Activated CD4-positive, alpha-beta T cell treated with anti-CD3 and anti-CD28 coated beads, Interleukin-2, amount 50 U/mL, for 4 hours (primary cell): Measurements from ENCODE around the gene DUS2.
"Not testable (repeated sequence)": the region's sequence is repeated elsewhere in the genome, so short reads cannot be mapped to it uniquely, and the experiment has no call there.

Experiments used
- DNase-seq, 2 experiments: peaks; one replicate each; pipeline ENCODE4 v3.0.0-alpha.2; 2020

Gene DUS2

DNA sequence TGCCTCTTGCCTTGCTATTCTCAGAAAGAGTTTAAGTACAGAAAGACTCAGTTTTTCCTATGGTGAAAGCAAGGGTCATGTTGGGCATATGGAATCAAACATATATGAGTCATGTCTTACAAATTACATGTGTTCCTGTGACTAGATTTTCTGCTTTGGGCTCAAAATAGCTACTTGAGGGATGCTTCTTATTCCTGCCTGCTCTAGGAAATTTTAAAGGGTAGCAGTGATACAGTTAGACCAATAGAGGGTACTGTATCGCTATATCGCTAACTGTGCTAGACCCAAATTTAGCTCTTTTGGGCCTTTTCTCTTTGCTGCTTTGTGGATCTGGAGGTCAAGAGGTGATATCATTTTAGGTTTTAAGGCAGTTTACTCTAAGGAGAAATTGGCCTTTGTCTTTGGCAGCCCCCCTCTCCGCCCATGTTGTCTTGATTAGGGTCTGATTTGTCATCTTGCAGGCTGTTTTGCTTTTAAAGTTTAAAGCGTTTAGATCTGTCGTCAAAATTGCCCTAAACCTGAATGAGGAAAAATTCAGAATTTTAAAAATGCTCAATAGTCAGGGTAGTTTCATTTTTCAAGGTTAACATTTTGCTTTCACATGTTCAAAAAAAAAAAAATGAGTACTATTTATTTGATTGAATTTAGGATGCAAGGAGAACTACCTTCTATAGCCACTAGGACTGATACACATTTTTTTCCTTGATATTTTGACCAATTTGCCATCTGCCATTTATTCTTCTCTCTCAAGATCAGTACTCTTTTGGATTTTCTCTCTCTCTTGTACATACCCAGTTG, 70.9 kb downstream of the DUS2 start:
- no peak for DNase-seq

- no peak for DNase-seq
Measured at GRCh38 chr16:68094614-68094934, 71.5 kb downstream of the DUS2 start.

DNA sequence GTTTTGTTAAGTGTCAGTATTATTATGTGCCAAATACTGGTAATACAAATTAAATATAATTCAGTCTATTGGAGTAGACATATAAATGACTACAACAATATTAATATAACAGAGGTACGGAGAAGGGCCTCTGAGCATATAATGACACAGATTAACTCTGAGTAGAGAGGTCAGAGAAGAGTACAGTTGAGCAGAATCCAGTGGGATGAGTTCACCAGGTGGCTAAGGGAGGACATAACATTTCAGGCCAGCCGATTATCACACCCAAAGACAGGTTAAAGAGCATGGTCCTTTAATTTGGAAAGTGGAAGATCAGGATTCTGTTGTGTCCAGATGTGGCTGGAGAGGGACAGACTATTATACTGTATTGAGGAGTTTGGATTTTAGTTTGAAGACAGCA, 73.4 kb downstream of the DUS2 start:
- no peak for DNase-seq

DNA sequence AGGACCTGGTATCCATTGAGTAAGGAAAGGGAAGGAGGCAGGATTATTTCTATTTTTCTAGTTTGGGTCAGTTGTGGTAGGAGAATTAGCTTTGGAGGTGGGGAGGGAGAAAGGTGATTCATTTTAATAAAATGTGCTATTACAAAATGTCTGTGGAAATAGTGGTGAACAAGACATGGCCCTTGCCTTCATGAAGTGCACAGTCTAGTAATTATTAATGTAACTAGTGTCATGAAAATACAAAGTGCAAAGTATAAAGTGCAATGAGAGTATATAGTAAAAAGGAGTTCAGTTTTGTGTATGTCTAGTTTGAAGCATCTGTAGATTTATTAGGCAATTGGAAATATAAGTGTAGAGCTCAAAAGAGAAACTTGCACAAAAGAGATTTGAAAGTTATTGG, 74.0 kb downstream of the DUS2 start:
- no peak for DNase-seq

- no peak for DNase-seq
Measured at GRCh38 chr16:68097895-68098294, 74.8 kb downstream of the DUS2 start.

GRCh38 chr16:68100488-68100887, 77.4 kb downstream of the DUS2 start:
- no peak for DNase-seq

- no peak for DNase-seq
Measured at GRCh38 chr16:68105611-68106010, 82.5 kb downstream of the DUS2 start.

- DNase-seq: not testable (repeated sequence)
Measured at GRCh38 chr16:68107230-68107928, 84.3 kb downstream of the DUS2 start.

DNA sequence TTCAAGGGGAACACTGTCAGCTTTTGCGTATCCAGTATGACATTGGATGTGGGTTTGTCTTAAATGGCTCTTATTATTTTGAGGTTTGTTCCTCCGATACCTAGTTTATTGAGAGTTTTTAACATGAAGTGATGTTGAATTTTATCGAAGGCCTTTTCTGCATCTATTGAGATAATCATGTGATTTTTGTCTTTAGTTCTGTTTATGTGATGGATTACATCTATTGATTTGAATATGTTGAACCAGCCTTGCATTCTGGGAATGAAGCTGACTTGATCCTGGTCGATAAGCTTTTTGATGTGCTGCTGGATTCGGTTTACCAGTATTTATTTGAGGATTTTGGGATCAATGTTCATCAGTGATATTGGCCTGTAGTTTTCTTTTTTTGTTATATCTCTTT, 86.1 kb downstream of the DUS2 start:
- DNase-seq: not testable (repeated sequence)

- not testable (repeated sequence) for DNase-seq
Measured at GRCh38 chr16:68110611-68111010, 87.5 kb downstream of the DUS2 start.

- DNase-seq: no peak
Measured at GRCh38 chr16:68111379-68111778, 88.3 kb downstream of the DUS2 start.

DNA sequence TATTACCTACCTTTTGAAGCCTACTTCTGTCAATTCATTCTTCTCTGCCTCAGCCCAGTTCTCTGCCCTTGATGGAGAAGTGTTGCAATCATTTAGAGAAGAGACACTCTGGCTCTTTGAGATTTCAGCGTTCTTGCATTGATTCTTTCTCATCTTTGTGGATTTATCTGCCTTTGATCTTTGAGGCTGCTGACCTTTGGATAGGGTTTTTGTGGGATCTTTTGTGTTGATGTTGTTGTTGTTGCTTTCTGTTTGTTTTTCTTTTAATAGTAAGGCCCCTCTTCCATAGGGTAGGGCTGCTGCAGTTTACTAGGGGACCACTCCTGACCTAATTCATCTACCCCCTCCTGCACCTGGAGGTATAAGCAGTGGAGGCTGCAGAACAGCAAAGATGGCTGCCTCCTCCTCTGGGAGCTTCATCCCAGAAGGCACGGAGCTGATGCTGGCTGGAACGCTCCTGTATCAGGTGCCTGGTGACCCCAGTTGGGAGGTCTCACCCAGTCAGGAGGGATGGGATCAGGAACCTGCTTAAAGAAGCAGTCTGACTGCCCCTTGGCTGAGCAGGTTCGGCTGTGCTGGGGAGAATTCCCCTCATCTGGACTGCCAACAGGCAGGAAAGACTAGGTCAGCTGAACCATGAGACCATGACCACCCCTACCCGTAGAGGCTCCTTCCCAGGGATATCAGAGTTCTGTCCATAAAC, 90.1 kb downstream of the DUS2 start:
- no peak for DNase-seq

- DNase-seq: no peak
Measured at GRCh38 chr16:68113765-68114240, 90.7 kb downstream of the DUS2 start.

GRCh38 chr16:68114939-68115338, 91.9 kb downstream of the DUS2 start:
- DNase-seq: not testable (repeated sequence)

DNA sequence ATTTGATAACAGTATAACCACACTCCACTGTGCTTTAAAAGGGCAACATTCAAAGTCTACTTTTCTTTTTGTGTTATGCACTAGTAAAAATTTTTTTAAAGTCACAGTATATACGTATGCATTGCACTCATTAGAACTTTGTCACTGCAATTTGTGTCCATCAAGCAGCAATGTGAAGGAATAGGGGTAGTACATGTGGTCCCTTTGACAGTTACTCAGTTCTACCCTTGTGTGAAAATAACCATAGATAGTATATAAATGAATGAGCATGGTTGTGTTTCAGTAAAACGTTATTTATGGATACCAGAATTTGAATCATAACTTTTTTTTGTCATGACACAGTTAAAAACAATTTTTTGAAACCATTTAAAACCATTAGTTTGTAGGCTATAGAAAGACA, 92.8 kb downstream of the DUS2 start:
- DNase-seq: no peak

- no peak for DNase-seq
Measured at GRCh38 chr16:68116256-68116867, 93.3 kb downstream of the DUS2 start.

DNA sequence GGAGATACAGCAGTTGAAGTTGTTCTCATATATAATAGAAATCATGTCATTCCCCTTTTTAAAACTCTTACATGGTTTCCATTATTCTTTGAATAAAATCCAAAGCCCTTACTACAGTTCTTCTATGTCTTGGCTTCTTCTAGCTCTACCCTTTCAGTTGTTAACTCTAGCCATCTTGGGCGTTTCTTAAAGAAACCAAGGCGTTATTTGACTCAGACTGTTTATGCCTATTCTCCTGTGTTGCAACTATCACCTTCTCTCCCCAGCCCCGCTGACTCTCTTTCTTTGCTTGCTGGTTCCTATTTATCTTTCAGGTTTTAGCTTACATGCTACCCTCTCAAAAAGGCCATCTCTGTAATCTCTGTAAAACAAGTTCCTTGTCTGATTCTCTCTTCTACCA, 94.8 kb downstream of the DUS2 start:
- DNase-seq: no peak

DNA sequence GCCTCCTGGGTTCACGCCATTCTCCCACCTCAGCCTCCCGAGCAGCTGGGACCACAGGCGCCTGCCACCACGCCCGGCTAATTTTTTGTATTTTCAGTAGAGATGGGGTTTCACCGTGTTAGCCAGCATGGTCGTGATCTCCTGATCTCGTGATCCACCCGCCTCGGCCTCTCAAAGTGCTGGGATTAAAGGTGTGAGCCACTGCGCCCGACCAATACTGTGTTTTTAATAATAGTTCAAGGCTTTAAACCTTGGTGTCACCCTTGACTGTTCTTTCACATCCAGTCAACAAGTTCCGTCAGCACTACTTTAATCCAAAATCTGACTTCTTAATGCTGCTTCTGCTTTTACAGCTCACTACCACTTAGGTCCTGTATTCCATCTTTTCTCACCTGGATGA, 95.9 kb downstream of the DUS2 start:
- DNase-seq: not testable (repeated sequence)

DNA sequence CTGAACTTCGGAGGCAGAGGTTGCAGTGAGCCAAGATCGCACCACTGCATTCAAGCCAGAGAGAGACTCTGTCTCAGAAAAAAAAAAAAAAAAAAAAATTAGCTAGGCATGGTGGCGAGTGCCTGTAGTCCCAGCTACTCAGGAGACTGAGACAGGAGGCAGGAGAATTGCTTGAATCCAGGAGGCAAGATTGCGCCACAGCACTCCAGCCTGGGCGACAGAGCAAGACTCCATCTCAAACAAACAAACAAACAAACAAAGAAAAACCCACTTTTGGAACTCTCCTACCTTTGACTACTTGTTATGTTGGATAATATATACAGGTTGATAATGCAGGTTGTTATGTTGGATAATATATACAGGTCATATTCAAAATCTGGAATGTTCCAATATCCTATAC, 97.4 kb downstream of the DUS2 start:
- DNase-seq: not testable (repeated sequence)

GRCh38 chr16:68126395-68126794, 103.3 kb downstream of the DUS2 start:
- DNase-seq: no peak

DNA sequence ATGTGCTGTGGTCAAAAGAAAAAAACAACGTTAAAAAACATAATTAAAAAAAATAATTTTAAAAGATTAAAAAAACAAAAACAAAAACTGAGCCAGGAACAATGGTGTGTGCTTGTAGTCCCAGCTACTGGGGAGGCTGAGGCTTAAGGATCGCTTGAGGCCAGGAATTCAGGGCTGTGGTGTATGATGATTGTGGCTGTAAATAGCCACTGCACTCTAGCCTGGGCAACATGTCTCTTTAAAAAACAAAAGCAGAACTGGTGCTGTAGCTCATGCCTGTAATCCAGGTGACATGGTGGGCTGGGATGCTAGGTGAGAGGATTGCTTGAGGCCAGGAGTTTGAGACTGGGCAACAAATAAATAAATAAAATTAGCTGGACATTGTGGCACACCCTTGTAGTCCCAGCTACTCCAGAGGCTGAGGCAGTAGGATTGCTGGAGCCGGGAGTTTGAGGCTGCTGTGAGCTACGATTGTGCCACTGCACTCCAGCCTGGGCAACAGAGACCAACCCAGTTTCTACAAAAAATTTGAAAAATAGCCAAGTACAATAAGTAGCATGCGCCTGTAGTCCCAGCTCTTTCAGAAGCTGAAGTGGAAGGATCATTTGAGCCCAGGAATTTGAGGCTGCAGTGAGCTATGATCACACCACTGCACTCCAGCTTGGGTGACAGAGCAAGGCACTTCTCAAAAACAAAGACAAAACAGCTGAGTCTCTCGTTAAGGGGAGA, 105.7 kb downstream of the DUS2 start:
- no peak for DNase-seq
